H1 (cell line): ENCODE data around the gene TBC1D13. TPM values are rescaled to one million over a fixed set of nuclear protein-coding genes. Genes with fewer than 3 reads are reported as not detected.

ENCODE experiments used
- CTCF ChIA-PET: fragments of 300-600 bp; sonication (Branson Sonifier 250); formaldehyde crosslinking; loops from one replicate; lab custom pipeline; 2021; ENCODE audit not compliant: partially characterized antibody; lab: Charles Lee
- POLR2A ChIA-PET: fragments of 300-600 bp; sonication (Branson Sonifier 250); formaldehyde crosslinking; loops from one replicate; lab custom pipeline; 2021; ENCODE audit warnings: inconsistent platforms; ENCODE audit not compliant: partially characterized antibody; lab: Charles Lee
- DNase-seq, 2 experiments: peaks; one replicate each; pipeline versions ENCODE4 v3.0.0 to v3.0.0-alpha.2; 2010 to 2022; ENCODE audit warnings: low spot score in 2 of 2, low read depth in 1 of 2, mixed read lengths in 1 of 2
- FAIRE-seq: peaks from 2 replicates; lab custom pipeline; 2011; peaks lifted over from hg19 to GRCh38; lab: Jason Lieb, UNC
- H2AFZ ChIP-seq: 2 replicates; pipeline ENCODE4 v1.8.1; 2012; ENCODE audit warnings: low read length, inconsistent platforms
- H2AK5ac ChIP-seq: 2 replicates; pipeline ENCODE4 v1.6.1; 2013; ENCODE audit warnings: low read depth, low read length
- H2BK120ac ChIP-seq: replicated peaks from 2 replicates; pipeline ENCODE3; 2013; ENCODE audit warnings: low read depth, low read length, inconsistent platforms
- H2BK12ac ChIP-seq: 2 replicates; pipeline ENCODE4 v1.6.1; 2013; ENCODE audit warnings: low read depth, low read length
- H2BK15ac ChIP-seq: 2 replicates; pipeline ENCODE4 v1.6.1; 2013; ENCODE audit warnings: low read length
- H2BK20ac ChIP-seq: 2 replicates; pipeline ENCODE4 v1.6.1; 2013; ENCODE audit warnings: low read length
- H2BK5ac ChIP-seq: 2 replicates; pipeline ENCODE4 v1.6.1; 2013; ENCODE audit warnings: low read depth, low read length
- H3K14ac ChIP-seq: 2 replicates; pipeline ENCODE4 v1.6.1; 2013; ENCODE audit warnings: inconsistent platforms; ENCODE audit not compliant: insufficient read length
- H3K18ac ChIP-seq: 2 replicates; pipeline ENCODE4 v1.6.1; 2013; ENCODE audit warnings: low read length; ENCODE audit errors: extremely low read depth
- H3K23ac ChIP-seq: 2 replicates; pipeline ENCODE4 v1.6.1; 2013; ENCODE audit warnings: inconsistent platforms; ENCODE audit not compliant: insufficient read length
- H3K23me2 ChIP-seq: 2 replicates; pipeline ENCODE4 v1.6.1; 2013; ENCODE audit warnings: low read depth, low read length
- H3K27ac ChIP-seq: 2 replicates; pipeline ENCODE4 v1.6.1; 2011; ENCODE audit warnings: low read depth, low read length, inconsistent platforms
- H3K27me3 ChIP-seq, 4 experiments: replicated peaks in 1 of 4; 1 replicate in 1 of 4; 2 replicates in 3 of 4; pipeline versions ENCODE4 v1.6.1 to v1.8.1; 2011 to 2013; ENCODE audit warnings: low read length in 3 of 4, mild to moderate bottlenecking in 3 of 4, inconsistent platforms in 2 of 4, mixed read lengths in 2 of 4, moderate library complexity in 1 of 4; ENCODE audit not compliant: control insufficient read depth in 3 of 4, insufficient read depth in 3 of 4; ENCODE audit errors: extremely low read depth in 1 of 4
- H3K36me3 ChIP-seq, 4 experiments: 2 replicates each; pipeline versions ENCODE4 v1.6.1 to v1.8.1; 2011 to 2013; ENCODE audit warnings: mild to moderate bottlenecking in 4 of 4, low read length in 3 of 4, moderate library complexity in 2 of 4, control low read depth in 1 of 4, inconsistent platforms in 1 of 4; ENCODE audit not compliant: insufficient read depth in 4 of 4, control insufficient read depth in 2 of 4
- H3K4ac ChIP-seq: replicated peaks from 2 replicates; pipeline ENCODE3; 2013; ENCODE audit warnings: low read length, low read depth, mixed read lengths, inconsistent platforms; ENCODE audit not compliant: insufficient read length
- H3K4me1 ChIP-seq, 4 experiments: replicated peaks in 1 of 4; 1 replicate in 1 of 4; 2 replicates in 3 of 4; pipeline versions ENCODE4 v1.6.1 to v1.8.1; 2011 to 2013; ENCODE audit warnings: low read length in 3 of 4, inconsistent platforms in 2 of 4, mixed read lengths in 1 of 4; ENCODE audit not compliant: insufficient read depth in 4 of 4, control insufficient read depth in 3 of 4
- H3K4me2 ChIP-seq, 2 experiments: 2 replicates each; pipeline versions ENCODE4 v1.6.1 to v1.8.1; 2011 to 2013; ENCODE audit warnings: low read depth in 2 of 2, low read length in 2 of 2, control low read depth in 1 of 2, inconsistent platforms in 1 of 2, mild to moderate bottlenecking in 1 of 2; ENCODE audit not compliant: insufficient read depth in 1 of 2
- H3K4me3 ChIP-seq, 4 experiments: fragments of 200-600, 300-600 bp in 1 of 4; sonication (generic), shearing (Covaris generic), sonication (Bioruptor Twin) in 1 of 4; 2 replicates each; pipeline versions ENCODE4 v1.5.1 to v1.8.1; 2011 to 2016; ENCODE audit warnings: low read length in 4 of 4, low read depth in 3 of 4, control low read depth in 2 of 4, inconsistent platforms in 2 of 4, mild to moderate bottlenecking in 2 of 4, mixed read lengths in 1 of 4, moderate library complexity in 1 of 4; ENCODE audit not compliant: insufficient read depth in 2 of 4; ENCODE audit errors: extremely low read depth in 1 of 4
- H3K56ac ChIP-seq: replicated peaks from 2 replicates; pipeline ENCODE3; 2013; ENCODE audit warnings: low read depth, mild to moderate bottlenecking, mixed read lengths, low read length, inconsistent platforms; ENCODE audit not compliant: insufficient read length
- H3K79me1 ChIP-seq: 2 replicates; pipeline ENCODE4 v1.6.1; 2013; ENCODE audit warnings: low read depth, low read length, control low read depth
- H3K79me2 ChIP-seq, 2 experiments: 2 replicates each; pipeline versions ENCODE4 v1.6.1 to v1.8.1; 2012 to 2013; ENCODE audit warnings: low read length in 2 of 2, mild to moderate bottlenecking in 2 of 2, inconsistent platforms in 1 of 2; ENCODE audit not compliant: insufficient read depth in 2 of 2, control insufficient read depth in 1 of 2
- H3K9ac ChIP-seq, 4 experiments: replicated peaks in 1 of 4; 1 replicate in 1 of 4; 2 replicates in 3 of 4; pipeline versions ENCODE4 v1.6.1 to v1.8.1; 2011 to 2013; ENCODE audit warnings: low read depth in 3 of 4, low read length in 3 of 4, control low read depth in 2 of 4, mild to moderate bottlenecking in 2 of 4, moderate library complexity in 2 of 4, inconsistent platforms in 1 of 4; ENCODE audit errors: extremely low read depth in 1 of 4
- H3K9me3 ChIP-seq, 2 experiments: 2 replicates each; pipeline versions ENCODE4 v1.6.1 to v1.8.1; 2012 to 2013; ENCODE audit warnings: mild to moderate bottlenecking in 2 of 2, moderate library complexity in 2 of 2, control low read depth in 1 of 2, inconsistent platforms in 1 of 2, low read depth in 1 of 2, low read length in 1 of 2, mixed read lengths in 1 of 2; ENCODE audit not compliant: insufficient read depth in 2 of 2
- H4K20me1 ChIP-seq, 2 experiments: replicated peaks in 1 of 2; 2 replicates each; pipeline versions ENCODE3 to v1.8.1; 2011 to 2013; ENCODE audit warnings: inconsistent platforms in 2 of 2, low read length in 2 of 2, mild to moderate bottlenecking in 1 of 2; ENCODE audit not compliant: insufficient read depth in 2 of 2, control insufficient read depth in 1 of 2
- H4K5ac ChIP-seq: 2 replicates; pipeline ENCODE4 v1.6.1; 2013; ENCODE audit warnings: low read length, low read depth, mixed read lengths, inconsistent platforms; ENCODE audit not compliant: insufficient read length
- H4K8ac ChIP-seq: 2 replicates; pipeline ENCODE4 v1.8.0; 2013; ENCODE audit warnings: mild to moderate bottlenecking, moderate library complexity, low read length, inconsistent platforms; ENCODE audit not compliant: insufficient read depth; ENCODE audit errors: extremely low read depth
- H4K91ac ChIP-seq: replicated peaks from 2 replicates; pipeline ENCODE3; 2013; ENCODE audit warnings: low read length, mixed read lengths, inconsistent platforms; ENCODE audit not compliant: insufficient read length
- CBX5 ChIP-seq: fragments of 300-800, 300-1000 bp; sonication (generic); IDR thresholded peaks from 2 replicates; pipeline ENCODE4 v1.7.1; 2016; ENCODE audit warnings: antibody characterized with exemption, low read length, low read depth
- EGR1 ChIP-seq: IDR thresholded peaks from 2 replicates; pipeline ENCODE4 v1.6.1; 2011; ENCODE audit warnings: low read depth, low read length, borderline replicate concordance
- EZH2 ChIP-seq: fragments of 200-600 bp; sonication (generic); IDR thresholded peaks from 2 replicates; pipeline ENCODE4 v1.7.1; 2012; ENCODE audit warnings: low read depth, mild to moderate bottlenecking, moderate library complexity, low read length, inconsistent platforms; ENCODE audit not compliant: severe bottlenecking
- GABPA ChIP-seq: IDR thresholded peaks from 2 replicates; pipeline ENCODE4 v1.6.1; 2011; ENCODE audit warnings: mild to moderate bottlenecking, low read length, moderate library complexity, borderline replicate concordance; ENCODE audit not compliant: insufficient read depth
- HDAC6 ChIP-seq: IDR thresholded peaks from one replicate; pipeline ENCODE4 v1.7.1; 2012; ENCODE audit warnings: low read depth, mild to moderate bottlenecking, inconsistent platforms, low read length, moderate library complexity
- JUND ChIP-seq: IDR thresholded peaks from 2 replicates; pipeline ENCODE4 v1.6.1; 2011; ENCODE audit warnings: mild to moderate bottlenecking, improper control_type of control experiment, low read length
- MAFK ChIP-seq: IDR thresholded peaks from 2 replicates; pipeline ENCODE4 v1.6.1; 2012; ENCODE audit warnings: low read depth, mild to moderate bottlenecking, improper control_type of control experiment, low read length
- PHF8 ChIP-seq: fragments of 200-600 bp; sonication (generic); conservative IDR thresholded peaks from 2 replicates; pipeline ENCODE4 v1.7.1; 2012; ENCODE audit warnings: low read depth, mild to moderate bottlenecking, inconsistent platforms, low read length, moderate library complexity
- POU5F1 ChIP-seq: IDR thresholded peaks from 2 replicates; pipeline ENCODE4 v1.6.1; 2011; ENCODE audit warnings: low read depth, mild to moderate bottlenecking, low read length, moderate library complexity
- TEAD4 ChIP-seq: IDR thresholded peaks from 2 replicates; pipeline ENCODE4 v1.6.1; 2012; ENCODE audit warnings: low read depth, low read length, inconsistent platforms, mixed read lengths
- USF2 ChIP-seq: IDR thresholded peaks from 2 replicates; pipeline ENCODE4 v1.6.1; 2011; ENCODE audit warnings: low read length, improper control_type of control experiment
- WGBS, 2 experiments: shearing (Covaris generic) in 1 of 2; methylation state at CpG; one replicate each; pipeline versions ENCODE4 v1.1.6 to v1.1.7; 2013 to 2015; ENCODE audit warnings: low lambda C conversion rate in 2 of 2, mixed read lengths in 2 of 2, inconsistent platforms in 1 of 2, low coverage in 1 of 2, missing lambda C conversion rate in 1 of 2; ENCODE audit not compliant: insufficient replicate concordance in 2 of 2, insufficient coverage in 1 of 2, insufficient read length in 1 of 2; ENCODE audit errors: extremely low coverage in 1 of 2, missing lambda C conversion rate in 1 of 2; 5-methylcytosine and 5-hydroxymethylcytosine counted together
- polyA plus RNA-seq, 7 experiments: library from polyadenylated mRNA; depleted of rRNA in 3 of 7; stranded (reverse) in 5 of 7; unstranded in 2 of 7; fragments of >200 nt in 5 of 7; fragments of 200-250 nt in 2 of 7; gene quantifications; 1 replicate in 5 of 7; 2 replicates in 1 of 7; 4 replicates in 1 of 7; pipeline versions ENCODE4 v1.2.1 to v1.2.3, GENCODE V29; 2011 to 2013; ENCODE audit warnings: missing spikeins in 2 of 7, mixed read lengths in 2 of 7
- total RNA-seq: library from RNA; stranded (reverse); fragmentation: NEBNext Ultra II Directional; extraction: Animal tissue kit (Norgen Biotek cat#: 25700); gene quantifications from 2 replicates; pipeline ENCODE4 v1.2.1, GENCODE V29; 2021

TBC1D13 gene
- total and polyA plus RNA-seq, 2 of the 8 experiments (the other 6 are each of a cell fraction or from before 2014, with no cell fraction given) = 21.3 to 24.7 TPM

- no peak overlapping the region for H2BK12ac ChIP-seq
- no peak overlapping the region for H3K9ac ChIP-seq
- ChIA-PET POLR2A (no interaction called here), CTCF (interaction anchor here (0.8 to 2.0 kb wide), 3 partner anchors 15 to 81 kb away, joined by 3 to 10 read pairs (median 4); no protein-coding TSS in a partner anchor)
- no peak overlapping the region for H3K27ac ChIP-seq
- H3K79me2 ChIP-seq = peaks cover 0 to 5% of the 10 kb centered on the region in 2 experiments; a peak in 1 of 4 replicates
- H3K56ac ChIP-seq = no peak overlapping the region
- H3K18ac ChIP-seq = no peak overlapping the region
- H3K79me1 ChIP-seq = 0 out of 2 replicates have a peak, but pooled peaks cover 2% of the 10 kb centered on the region
- H4K20me1 ChIP-seq = peaks cover 0 to 5% of the 10 kb centered on the region in 2 experiments
- no peak overlapping the region for H2BK20ac ChIP-seq
- DNase-seq = no peak
- no peak overlapping the region for H3K4me2 ChIP-seq
- no peak overlapping the region for H3K14ac ChIP-seq
- H3K9me3 ChIP-seq = peaks cover 8 to 12% of the 10 kb centered on the region in 2 experiments; a peak in 3 of 4 replicates
- H3K4ac ChIP-seq = no peak overlapping the region
- no peaks in the 10 kb centered on the region for H3K4me1 ChIP-seq
- no peak overlapping the region for H2AK5ac ChIP-seq
- no peak overlapping the region for H3K4me3 ChIP-seq
- H2BK120ac ChIP-seq = no peak overlapping the region
- no peak overlapping the region for H4K8ac ChIP-seq
- H3K23ac ChIP-seq = no peak overlapping the region
- 0 out of 8 replicates have a peak, but pooled peaks cover 0 to 3% (median 0%) of the 10 kb centered on the region in 4 experiments for H3K36me3 ChIP-seq
- no peaks in the 10 kb centered on the region for H3K27me3 ChIP-seq
- H4K5ac ChIP-seq = no peak overlapping the region
- H3K23me2 ChIP-seq = no peaks in the 10 kb centered on the region
- no peak overlapping the region for H4K91ac ChIP-seq
- TF ChIP-seq EGR1 (no peak), CBX5 (no peak), TEAD4 (no peak), POU5F1 (no peak), PHF8 (no peak), GABPA (no peak), EZH2 (no peak), USF2 (no peak), HDAC6 (no peak), JUND (no peak), MAFK (no peak)
- WGBS, 2 experiments = 95% methylated on average over 1 of the region's 1 CpG; no CpG with 5 or more reads in 1 of the 2 experiments
- no peak overlapping the region for H2BK5ac ChIP-seq
- no peak overlapping the region for H2AFZ ChIP-seq
- no peak overlapping the region for H2BK15ac ChIP-seq
- FAIRE-seq = no peak
Observed at GRCh38 chr9:128847803-128848202, 60.8 kb downstream of the TBC1D13 start.
